GM23338 (cell line): Measurements from ENCODE around the gene PAPOLG. TPM values are rescaled to one million over a fixed set of nuclear protein-coding genes. Genes with fewer than 3 reads are reported as not detected.

Experiments used
- ATAC-seq: fragments of 200-7000 bp; cut with Tn5 transposase; 3 replicates; pipeline ENCODE4 v1.9.1; 2020
- DNase-seq: peaks from one replicate; pipeline ENCODE4 v3.0.0-alpha.2; 2015; ENCODE audit warnings: low spot score
- H2AFZ ChIP-seq: fragments of 200-600 bp; sonication (generic); 2 replicates; pipeline ENCODE4 v1.8.0; 2016; ENCODE audit warnings: antibody characterized with exemption, mild to moderate bottlenecking, moderate library complexity
- H3F3A ChIP-seq: fragments of 200-600 bp; sonication (generic); replicated peaks from 2 replicates; pipeline ENCODE4 v1.8.0; 2017; ENCODE audit warnings: antibody characterized with exemption, mixed run types, low read depth
- H3K27ac ChIP-seq: fragments of 200-600 bp; sonication (generic); 2 replicates; pipeline ENCODE4 v1.6.1; 2016; ENCODE audit warnings: low read depth
- H3K27me3 ChIP-seq: fragments of 200-600 bp; sonication (generic); 2 replicates; pipeline ENCODE4 v1.8.0; 2016; ENCODE audit warnings: mild to moderate bottlenecking, mixed run types, moderate library complexity; ENCODE audit not compliant: insufficient read depth
- H3K36me3 ChIP-seq: fragments of 200-600 bp; sonication (generic); 2 replicates; pipeline ENCODE4 v1.8.0; 2016; ENCODE audit warnings: mild to moderate bottlenecking; ENCODE audit not compliant: insufficient read depth
- H3K4me1 ChIP-seq: fragments of 200-600 bp; sonication (generic); 2 replicates; pipeline ENCODE4 v1.8.0; 2016; ENCODE audit warnings: mild to moderate bottlenecking, moderate library complexity; ENCODE audit not compliant: insufficient read depth
- H3K4me2 ChIP-seq: fragments of 200-600 bp; sonication (generic); 2 replicates; pipeline ENCODE4 v1.7.1; 2017; ENCODE audit warnings: mixed run types
- H3K4me3 ChIP-seq: fragments of 200-600 bp; sonication (generic); 2 replicates; pipeline ENCODE4 v1.6.1; 2016; ENCODE audit warnings: mixed run types
- H3K79me2 ChIP-seq: fragments of 200-600 bp; sonication (generic); replicated peaks from 2 replicates; pipeline ENCODE4 v1.8.0; 2017; ENCODE audit warnings: mild to moderate bottlenecking; ENCODE audit not compliant: insufficient read depth
- H3K9me2 ChIP-seq: fragments of 200-600 bp; sonication (generic); 2 replicates; pipeline ENCODE4 v1.8.0; 2017; ENCODE audit not compliant: insufficient read depth
- H4K20me1 ChIP-seq: fragments of 200-600 bp; sonication (generic); replicated peaks from 2 replicates; pipeline ENCODE4 v1.8.0; 2017; ENCODE audit warnings: mild to moderate bottlenecking; ENCODE audit not compliant: insufficient read depth
- H3K27ac Mint-ChIP-seq: 2 replicates; pipeline ENCODE4 v1.8.0; 2020; ENCODE audit warnings: inconsistent platforms, mild to moderate bottlenecking, moderate library complexity, mixed read lengths
- H3K27me3 Mint-ChIP-seq: 3 replicates; pipeline ENCODE4 v1.8.0; 2022; ENCODE audit warnings: low read depth, mild to moderate bottlenecking, moderate library complexity, mixed read lengths, inconsistent platforms; ENCODE audit not compliant: insufficient read depth, poor library complexity
- H3K36me3 Mint-ChIP-seq: 3 replicates; pipeline ENCODE4 v1.8.0; 2021; ENCODE audit warnings: low read depth, mild to moderate bottlenecking, inconsistent platforms, moderate library complexity, mixed read lengths
- H3K4me1 Mint-ChIP-seq: 3 replicates; pipeline ENCODE4 v1.8.0; 2020; ENCODE audit warnings: mild to moderate bottlenecking, inconsistent platforms, mixed read lengths
- H3K4me3 Mint-ChIP-seq: 3 replicates; pipeline ENCODE4 v1.8.0; 2021; ENCODE audit warnings: moderate library complexity, mild to moderate bottlenecking, inconsistent platforms, mixed read lengths
- H3K9me3 Mint-ChIP-seq: 3 replicates; pipeline ENCODE4 v1.8.0; 2020; ENCODE audit warnings: moderate library complexity, mild to moderate bottlenecking, inconsistent platforms, mixed read lengths
- CREB1 ChIP-seq: fragments of 250-450 bp; sonication (Bioruptor Pico); IDR thresholded peaks from 2 replicates; pipeline ENCODE4 v1.5.0; 2020; ENCODE audit warnings: low read depth, mild to moderate bottlenecking, moderate library complexity
- POLR2AphosphoS5 ChIP-seq: IDR thresholded peaks from 2 replicates; pipeline ENCODE4 v1.6.1; 2016; ENCODE audit warnings: antibody characterized with exemption, low read depth
- STAT1 ChIP-seq: IDR thresholded peaks from one replicate; pipeline ENCODE4 v1.6.1; 2016; ENCODE audit warnings: antibody characterized with exemption; ENCODE audit not compliant: unreplicated experiment
- ZNF114 ChIP-seq: fragments of 250-450 bp; sonication (Bioruptor Pico); IDR thresholded peaks from 2 replicates; pipeline ENCODE4 v1.5.0; 2020; ENCODE audit warnings: mild to moderate bottlenecking, moderate library complexity
- ZNF331 ChIP-seq: fragments of 250-450 bp; sonication (Bioruptor Pico); IDR thresholded peaks from 2 replicates; pipeline ENCODE4 v1.5.0; 2020; ENCODE audit warnings: low read depth, mild to moderate bottlenecking, moderate library complexity
- polyA plus RNA-seq: library from polyadenylated mRNA; unstranded; fragments of >200 nt; fragmentation: Nextera tagmentation; extraction: Ambion mirVana; gene quantifications from 2 replicates; pipeline ENCODE4 v1.2.1, GENCODE V29; 2016
- total RNA-seq: library from RNA; depleted of rRNA; stranded (reverse); fragments of >200 nt; shearing (Covaris generic); gene quantifications from 2 replicates; pipeline ENCODE4 v1.2.3, GENCODE V29; 2014
- TF ChIP-seq, protein P1 (sequence below): fragments of 250-450 bp; sonication (Bioruptor Pico); IDR thresholded peaks from 2 replicates; pipeline ENCODE4 v1.5.0; 2020; ENCODE audit warnings: mild to moderate bottlenecking, moderate library complexity
- TF ChIP-seq, protein P2 (sequence below): IDR thresholded peaks from one replicate; pipeline ENCODE4 v1.6.1; 2018; ENCODE audit warnings: antibody characterized with exemption; ENCODE audit not compliant: unreplicated experiment
- TF ChIP-seq, protein P3 (sequence below), 2 experiments: fragments of 200-600 bp in 1 of 2; sonication (generic) in 1 of 2; conservative IDR thresholded peaks; 2 replicates each; pipeline versions ENCODE4 v1.5.1 to v1.6.1; 2016 to 2017; ENCODE audit warnings: antibody characterized with exemption in 2 of 2, low read depth in 2 of 2, mild to moderate bottlenecking in 2 of 2, moderate library complexity in 1 of 2

Gene PAPOLG
- total and polyA plus RNA-seq, 2 experiments from 2014 or later, result 13.8 to 31.2 TPM

DNA sequence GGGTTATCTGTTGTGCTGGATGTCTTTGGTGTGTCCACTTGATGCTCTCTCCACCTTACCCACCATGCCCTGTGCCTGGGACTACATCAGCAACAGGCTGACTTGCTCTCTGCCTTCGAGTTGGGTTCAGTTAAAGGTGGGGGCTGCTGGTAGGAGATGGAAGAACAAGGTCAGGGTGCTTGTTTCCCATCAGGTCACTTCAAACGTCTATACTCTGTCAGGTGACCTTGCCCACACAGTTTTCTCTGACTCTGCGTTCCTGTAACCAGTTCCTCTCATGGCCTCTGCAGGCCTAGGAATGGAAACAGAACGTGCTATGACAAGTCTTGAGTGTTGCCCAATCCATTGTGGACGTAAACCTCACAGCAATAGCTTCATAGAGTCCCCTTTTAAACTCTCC, 38.4 kb upstream of the PAPOLG start (continued):
- TF ChIP-seq, protein P1, sequence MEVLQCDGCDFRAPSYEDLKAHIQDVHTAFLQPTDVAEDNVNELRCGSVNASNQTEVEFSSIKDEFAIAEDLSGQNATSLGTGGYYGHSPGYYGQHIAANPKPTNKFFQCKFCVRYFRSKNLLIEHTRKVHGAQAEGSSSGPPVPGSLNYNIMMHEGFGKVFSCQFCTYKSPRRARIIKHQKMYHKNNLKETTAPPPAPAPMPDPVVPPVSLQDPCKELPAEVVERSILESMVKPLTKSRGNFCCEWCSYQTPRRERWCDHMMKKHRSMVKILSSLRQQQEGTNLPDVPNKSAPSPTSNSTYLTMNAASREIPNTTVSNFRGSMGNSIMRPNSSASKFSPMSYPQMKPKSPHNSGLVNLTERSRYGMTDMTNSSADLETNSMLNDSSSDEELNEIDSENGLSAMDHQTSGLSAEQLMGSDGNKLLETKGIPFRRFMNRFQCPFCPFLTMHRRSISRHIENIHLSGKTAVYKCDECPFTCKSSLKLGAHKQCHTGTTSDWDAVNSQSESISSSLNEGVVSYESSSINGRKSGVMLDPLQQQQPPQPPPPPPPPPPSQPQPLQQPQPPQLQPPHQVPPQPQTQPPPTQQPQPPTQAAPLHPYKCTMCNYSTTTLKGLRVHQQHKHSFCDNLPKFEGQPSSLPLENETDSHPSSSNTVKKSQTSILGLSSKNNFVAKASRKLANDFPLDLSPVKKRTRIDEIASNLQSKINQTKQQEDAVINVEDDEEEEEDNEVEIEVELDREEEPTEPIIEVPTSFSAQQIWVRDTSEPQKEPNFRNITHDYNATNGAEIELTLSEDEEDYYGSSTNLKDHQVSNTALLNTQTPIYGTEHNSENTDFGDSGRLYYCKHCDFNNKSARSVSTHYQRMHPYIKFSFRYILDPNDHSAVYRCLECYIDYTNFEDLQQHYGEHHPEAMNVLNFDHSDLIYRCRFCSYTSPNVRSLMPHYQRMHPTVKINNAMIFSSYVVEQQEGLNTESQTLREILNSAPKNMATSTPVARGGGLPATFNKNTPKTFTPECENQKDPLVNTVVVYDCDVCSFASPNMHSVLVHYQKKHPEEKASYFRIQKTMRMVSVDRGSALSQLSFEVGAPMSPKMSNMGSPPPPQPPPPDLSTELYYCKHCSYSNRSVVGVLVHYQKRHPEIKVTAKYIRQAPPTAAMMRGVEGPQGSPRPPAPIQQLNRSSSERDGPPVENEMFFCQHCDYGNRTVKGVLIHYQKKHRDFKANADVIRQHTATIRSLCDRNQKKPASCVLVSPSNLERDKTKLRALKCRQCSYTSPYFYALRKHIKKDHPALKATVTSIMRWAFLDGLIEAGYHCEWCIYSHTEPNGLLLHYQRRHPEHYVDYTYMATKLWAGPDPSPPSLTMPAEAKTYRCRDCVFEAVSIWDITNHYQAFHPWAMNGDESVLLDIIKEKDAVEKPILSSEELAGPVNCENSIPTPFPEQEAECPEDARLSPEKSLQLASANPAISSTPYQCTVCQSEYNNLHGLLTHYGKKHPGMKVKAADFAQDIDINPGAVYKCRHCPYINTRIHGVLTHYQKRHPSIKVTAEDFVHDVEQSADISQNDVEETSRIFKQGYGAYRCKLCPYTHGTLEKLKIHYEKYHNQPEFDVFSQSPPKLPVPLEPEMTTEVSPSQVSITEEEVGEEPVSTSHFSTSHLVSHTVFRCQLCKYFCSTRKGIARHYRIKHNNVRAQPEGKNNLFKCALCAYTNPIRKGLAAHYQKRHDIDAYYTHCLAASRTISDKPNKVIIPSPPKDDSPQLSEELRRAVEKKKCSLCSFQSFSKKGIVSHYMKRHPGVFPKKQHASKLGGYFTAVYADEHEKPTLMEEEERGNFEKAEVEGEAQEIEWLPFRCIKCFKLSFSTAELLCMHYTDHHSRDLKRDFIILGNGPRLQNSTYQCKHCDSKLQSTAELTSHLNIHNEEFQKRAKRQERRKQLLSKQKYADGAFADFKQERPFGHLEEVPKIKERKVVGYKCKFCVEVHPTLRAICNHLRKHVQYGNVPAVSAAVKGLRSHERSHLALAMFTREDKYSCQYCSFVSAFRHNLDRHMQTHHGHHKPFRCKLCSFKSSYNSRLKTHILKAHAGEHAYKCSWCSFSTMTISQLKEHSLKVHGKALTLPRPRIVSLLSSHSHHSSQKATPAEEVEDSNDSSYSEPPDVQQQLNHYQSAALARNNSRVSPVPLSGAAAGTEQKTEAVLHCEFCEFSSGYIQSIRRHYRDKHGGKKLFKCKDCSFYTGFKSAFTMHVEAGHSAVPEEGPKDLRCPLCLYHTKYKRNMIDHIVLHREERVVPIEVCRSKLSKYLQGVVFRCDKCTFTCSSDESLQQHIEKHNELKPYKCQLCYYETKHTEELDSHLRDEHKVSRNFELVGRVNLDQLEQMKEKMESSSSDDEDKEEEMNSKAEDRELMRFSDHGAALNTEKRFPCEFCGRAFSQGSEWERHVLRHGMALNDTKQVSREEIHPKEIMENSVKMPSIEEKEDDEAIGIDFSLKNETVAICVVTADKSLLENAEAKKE (CRISPR knock-in tag), result no peak
- TF ChIP-seq CREB1 (CRISPR knock-in tag) (no peak), ZNF114 (CRISPR knock-in tag) (no peak), STAT1 (no peak), ZNF331 (CRISPR knock-in tag) (no peak)

DNA sequence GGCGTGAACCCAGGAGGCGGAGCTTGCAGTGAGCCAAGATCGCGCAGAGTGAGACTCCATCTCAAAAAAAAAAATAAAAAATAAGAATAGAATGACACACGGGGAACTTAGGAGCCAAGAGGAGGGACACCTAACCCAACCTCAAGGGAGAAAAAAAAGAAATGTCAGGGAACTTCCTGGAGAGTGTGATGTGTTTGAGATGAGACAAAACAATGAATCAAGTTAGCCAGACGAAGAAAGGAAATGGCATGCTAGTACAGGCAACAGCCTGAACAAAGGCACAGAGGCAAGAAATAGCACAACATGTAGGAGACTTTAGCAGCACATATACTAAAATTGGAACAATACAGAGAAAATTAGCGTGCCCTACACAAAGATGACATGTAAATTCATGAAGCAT, 36.7 kb upstream of the PAPOLG start:
- H3K4me2 ChIP-seq, result 0 out of 2 replicates have a peak overlapping the region, but pooled peaks have one; percentile 53
- no peak overlapping the region for H3K4me3 ChIP-seq
- no peaks in the 10 kb centered on the region; the same call in 2 of the 3 replicates for H3K4me1 Mint-ChIP-seq
- H4K20me1 ChIP-seq, result no peaks in the 10 kb centered on the region
- no peaks in the 10 kb centered on the region for H3K36me3 ChIP-seq
- H3F3A ChIP-seq, result no peaks in the 10 kb centered on the region
- H3K27me3 ChIP-seq, result no peaks in the 10 kb centered on the region
- H3K9me3 Mint-ChIP-seq, result no peaks in the 10 kb centered on the region
- no peaks in the 10 kb centered on the region for H3K4me1 ChIP-seq
- H3K79me2 ChIP-seq, result no peaks in the 10 kb centered on the region
- H3K27ac ChIP-seq, result no peak overlapping the region
- peak overlapping the region; percentile 89 for H2AFZ ChIP-seq
- no peak overlapping the region for H3K27ac Mint-ChIP-seq
- no peak overlapping the region for H3K4me3 Mint-ChIP-seq
- H3K36me3 Mint-ChIP-seq, result no peaks in the 10 kb centered on the region
- H3K9me2 ChIP-seq, result no peaks in the 10 kb centered on the region
- H3K27me3 Mint-ChIP-seq, result peaks cover 7% of the 10 kb centered on the region
- DNase-seq (no peak), ATAC-seq (no peak; the same call in 2 of the 3 replicates)
- TF ChIP-seq CREB1 (CRISPR knock-in tag) (no peak), POLR2AphosphoS5 (no peak)
- TF ChIP-seq, protein P2, sequence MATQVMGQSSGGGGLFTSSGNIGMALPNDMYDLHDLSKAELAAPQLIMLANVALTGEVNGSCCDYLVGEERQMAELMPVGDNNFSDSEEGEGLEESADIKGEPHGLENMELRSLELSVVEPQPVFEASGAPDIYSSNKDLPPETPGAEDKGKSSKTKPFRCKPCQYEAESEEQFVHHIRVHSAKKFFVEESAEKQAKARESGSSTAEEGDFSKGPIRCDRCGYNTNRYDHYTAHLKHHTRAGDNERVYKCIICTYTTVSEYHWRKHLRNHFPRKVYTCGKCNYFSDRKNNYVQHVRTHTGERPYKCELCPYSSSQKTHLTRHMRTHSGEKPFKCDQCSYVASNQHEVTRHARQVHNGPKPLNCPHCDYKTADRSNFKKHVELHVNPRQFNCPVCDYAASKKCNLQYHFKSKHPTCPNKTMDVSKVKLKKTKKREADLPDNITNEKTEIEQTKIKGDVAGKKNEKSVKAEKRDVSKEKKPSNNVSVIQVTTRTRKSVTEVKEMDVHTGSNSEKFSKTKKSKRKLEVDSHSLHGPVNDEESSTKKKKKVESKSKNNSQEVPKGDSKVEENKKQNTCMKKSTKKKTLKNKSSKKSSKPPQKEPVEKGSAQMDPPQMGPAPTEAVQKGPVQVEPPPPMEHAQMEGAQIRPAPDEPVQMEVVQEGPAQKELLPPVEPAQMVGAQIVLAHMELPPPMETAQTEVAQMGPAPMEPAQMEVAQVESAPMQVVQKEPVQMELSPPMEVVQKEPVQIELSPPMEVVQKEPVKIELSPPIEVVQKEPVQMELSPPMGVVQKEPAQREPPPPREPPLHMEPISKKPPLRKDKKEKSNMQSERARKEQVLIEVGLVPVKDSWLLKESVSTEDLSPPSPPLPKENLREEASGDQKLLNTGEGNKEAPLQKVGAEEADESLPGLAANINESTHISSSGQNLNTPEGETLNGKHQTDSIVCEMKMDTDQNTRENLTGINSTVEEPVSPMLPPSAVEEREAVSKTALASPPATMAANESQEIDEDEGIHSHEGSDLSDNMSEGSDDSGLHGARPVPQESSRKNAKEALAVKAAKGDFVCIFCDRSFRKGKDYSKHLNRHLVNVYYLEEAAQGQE, result no peak
- TF ChIP-seq, protein P3, sequence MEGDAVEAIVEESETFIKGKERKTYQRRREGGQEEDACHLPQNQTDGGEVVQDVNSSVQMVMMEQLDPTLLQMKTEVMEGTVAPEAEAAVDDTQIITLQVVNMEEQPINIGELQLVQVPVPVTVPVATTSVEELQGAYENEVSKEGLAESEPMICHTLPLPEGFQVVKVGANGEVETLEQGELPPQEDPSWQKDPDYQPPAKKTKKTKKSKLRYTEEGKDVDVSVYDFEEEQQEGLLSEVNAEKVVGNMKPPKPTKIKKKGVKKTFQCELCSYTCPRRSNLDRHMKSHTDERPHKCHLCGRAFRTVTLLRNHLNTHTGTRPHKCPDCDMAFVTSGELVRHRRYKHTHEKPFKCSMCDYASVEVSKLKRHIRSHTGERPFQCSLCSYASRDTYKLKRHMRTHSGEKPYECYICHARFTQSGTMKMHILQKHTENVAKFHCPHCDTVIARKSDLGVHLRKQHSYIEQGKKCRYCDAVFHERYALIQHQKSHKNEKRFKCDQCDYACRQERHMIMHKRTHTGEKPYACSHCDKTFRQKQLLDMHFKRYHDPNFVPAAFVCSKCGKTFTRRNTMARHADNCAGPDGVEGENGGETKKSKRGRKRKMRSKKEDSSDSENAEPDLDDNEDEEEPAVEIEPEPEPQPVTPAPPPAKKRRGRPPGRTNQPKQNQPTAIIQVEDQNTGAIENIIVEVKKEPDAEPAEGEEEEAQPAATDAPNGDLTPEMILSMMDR (conservative IDR thresholded peaks at IDR 0.05; ENCODE audit: low read depth in 2 of 2), result no peak
